GM19035 (cell line): ENCODE data around the gene PITPNM3.

Source experiments
- ATAC-seq: cut with Tn5 transposase; IDR thresholded peaks from one replicate; pipeline ENCODE4 v1.9.1; 2021; ENCODE audit not compliant: unreplicated experiment

Gene PITPNM3

GRCh38 chr17:6421700-6422604 lies 134.4 kb downstream of the PITPNM3 start:
- no peak for ATAC-seq

- no peak for ATAC-seq
Measured at GRCh38 chr17:6420173-6420641, 136.1 kb downstream of the PITPNM3 start.

- ATAC-seq: no peak
Measured at GRCh38 chr17:6415616-6416015, 140.7 kb downstream of the PITPNM3 start.

- ATAC-seq: no peak
Measured at GRCh38 chr17:6413065-6413464, 143.3 kb downstream of the PITPNM3 start.

- no peak for ATAC-seq
Measured at GRCh38 chr17:6408735-6409134, 147.6 kb downstream of the PITPNM3 start.

GRCh38 chr17:6408276-6408675 lies 148.1 kb downstream of the PITPNM3 start:
- no peak for ATAC-seq

GRCh38 chr17:6402258-6402657 lies 154.1 kb downstream of the PITPNM3 start:
- ATAC-seq: no peak
